ENCODE results near the gene SVIL.

- TF ChIP-seq POLR2AphosphoS5 (IDR thresholded peaks at IDR 0.05; ENCODE audit: borderline replicate concordance, low read depth, low read length) (no peak), EZH2 (IDR thresholded peaks at IDR 0.05) (no peak)
These were observed 169.4 kb downstream of the SVIL start for GRCh38 chr10:29465384-29465783.
